Urothelium cell line (cell line): ENCODE results near the gene PCDHGA1.

Experiments
- DNase-seq: peaks from one replicate; pipeline ENCODE4 v3.0.0; 2011; ENCODE audit warnings: low spot score, mixed read lengths
- FAIRE-seq: peaks from 2 replicates; lab custom pipeline; 2011; peaks lifted over from hg19 to GRCh38; lab: Jason Lieb, UNC

Gene PCDHGA1

DNA sequence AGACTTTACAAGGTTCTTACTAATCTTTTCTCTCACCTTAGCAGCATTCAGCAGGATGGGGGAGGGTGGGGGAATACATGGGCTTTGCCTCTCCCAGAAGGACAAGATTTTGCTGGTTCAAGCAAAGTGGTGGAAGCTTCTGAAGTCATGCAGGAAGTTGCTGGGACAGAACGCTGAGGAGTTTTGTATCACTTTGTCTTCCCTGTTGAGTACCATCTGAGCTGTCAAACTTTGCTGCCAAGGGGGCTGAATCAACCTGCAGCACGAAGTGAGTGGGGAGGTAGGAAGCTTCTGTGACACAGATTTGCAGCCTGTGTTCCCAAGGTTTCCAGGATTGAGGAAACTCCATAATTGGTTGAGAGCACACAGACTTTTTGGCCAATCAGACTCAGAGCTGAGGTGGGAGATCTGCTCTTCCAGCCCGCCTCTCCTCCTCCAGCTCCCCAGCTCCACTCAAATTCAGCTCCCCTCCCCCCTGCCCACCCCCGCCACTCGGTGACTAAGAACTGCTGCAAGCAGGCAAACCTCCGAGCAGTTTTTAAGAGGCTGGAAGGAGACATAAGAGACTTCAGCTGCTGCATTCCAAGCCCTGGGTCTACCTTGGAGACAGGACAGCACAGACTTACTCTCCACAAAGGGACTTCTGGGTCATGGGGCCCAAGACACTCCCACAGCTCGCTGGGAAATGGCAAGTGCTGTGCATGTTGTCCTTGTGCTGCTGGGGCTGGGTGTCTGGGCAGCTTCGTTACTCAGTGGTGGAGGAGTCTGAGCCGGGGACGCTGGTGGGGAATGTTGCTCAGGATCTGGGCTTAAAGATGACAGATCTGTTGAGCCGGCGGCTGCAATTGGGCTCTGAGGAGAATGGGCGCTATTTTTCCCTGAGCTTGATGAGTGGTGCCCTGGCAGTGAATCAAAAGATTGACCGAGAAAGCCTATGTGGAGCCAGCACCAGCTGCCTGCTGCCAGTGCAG is 158.6 kb downstream of the PCDHGA1 start, which contains the start of gene PCDHGC5:
PCDHGC5 (plus strand) TSS at position 491 of the 971 bp plus-strand sequence; CDS start at position 651, 160 bp downstream.
- DNase-seq, result peak; percentile 28
- FAIRE-seq, result no peak

DNA sequence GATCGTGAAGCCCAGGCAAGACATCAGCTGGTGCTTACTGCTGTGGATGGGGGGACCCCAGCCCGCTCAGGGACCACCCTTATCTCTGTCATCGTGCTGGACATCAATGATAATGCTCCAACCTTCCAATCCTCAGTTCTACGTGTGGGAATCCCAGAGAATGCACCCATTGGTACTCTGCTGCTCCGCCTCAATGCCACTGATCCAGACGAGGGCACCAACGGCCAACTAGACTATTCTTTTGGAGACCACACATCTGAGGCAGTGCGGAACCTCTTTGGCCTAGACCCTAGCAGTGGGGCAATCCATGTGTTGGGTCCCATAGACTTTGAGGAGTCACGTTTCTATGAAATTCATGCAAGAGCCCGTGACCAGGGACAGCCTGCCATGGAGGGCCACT is 159.5 kb downstream of the PCDHGA1 start:
- FAIRE-seq (no peak), DNase-seq (no peak)

DNA sequence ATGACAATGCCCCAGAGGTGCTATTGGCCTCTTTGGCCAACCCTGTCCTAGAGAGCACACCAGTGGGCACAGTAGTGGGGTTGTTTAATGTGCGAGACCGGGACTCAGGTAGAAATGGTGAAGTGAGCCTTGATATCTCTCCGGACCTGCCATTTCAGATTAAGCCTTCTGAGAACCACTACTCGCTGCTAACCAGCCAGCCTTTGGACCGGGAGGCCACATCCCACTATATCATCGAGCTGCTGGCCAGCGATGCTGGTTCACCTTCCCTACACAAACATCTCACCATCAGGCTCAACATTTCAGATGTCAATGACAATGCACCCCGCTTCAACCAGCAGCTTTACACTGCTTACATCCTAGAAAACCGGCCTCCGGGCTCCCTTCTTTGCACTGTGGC is 160.0 kb downstream of the PCDHGA1 start:
- FAIRE-seq (no peak), DNase-seq (no peak)

DNA sequence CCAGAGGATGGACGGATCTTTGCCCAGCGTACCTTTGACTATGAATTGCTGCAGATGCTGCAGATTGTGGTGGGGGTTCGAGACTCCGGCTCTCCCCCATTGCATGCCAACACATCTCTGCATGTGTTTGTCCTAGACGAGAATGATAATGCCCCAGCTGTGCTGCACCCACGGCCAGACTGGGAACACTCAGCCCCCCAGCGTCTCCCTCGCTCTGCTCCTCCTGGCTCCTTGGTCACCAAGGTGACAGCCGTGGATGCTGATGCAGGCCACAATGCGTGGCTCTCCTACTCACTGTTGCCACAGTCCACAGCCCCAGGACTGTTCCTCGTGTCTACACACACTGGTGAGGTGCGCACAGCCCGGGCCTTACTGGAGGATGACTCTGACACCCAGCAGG is 160.5 kb downstream of the PCDHGA1 start:
- FAIRE-seq, result no peak

DNA sequence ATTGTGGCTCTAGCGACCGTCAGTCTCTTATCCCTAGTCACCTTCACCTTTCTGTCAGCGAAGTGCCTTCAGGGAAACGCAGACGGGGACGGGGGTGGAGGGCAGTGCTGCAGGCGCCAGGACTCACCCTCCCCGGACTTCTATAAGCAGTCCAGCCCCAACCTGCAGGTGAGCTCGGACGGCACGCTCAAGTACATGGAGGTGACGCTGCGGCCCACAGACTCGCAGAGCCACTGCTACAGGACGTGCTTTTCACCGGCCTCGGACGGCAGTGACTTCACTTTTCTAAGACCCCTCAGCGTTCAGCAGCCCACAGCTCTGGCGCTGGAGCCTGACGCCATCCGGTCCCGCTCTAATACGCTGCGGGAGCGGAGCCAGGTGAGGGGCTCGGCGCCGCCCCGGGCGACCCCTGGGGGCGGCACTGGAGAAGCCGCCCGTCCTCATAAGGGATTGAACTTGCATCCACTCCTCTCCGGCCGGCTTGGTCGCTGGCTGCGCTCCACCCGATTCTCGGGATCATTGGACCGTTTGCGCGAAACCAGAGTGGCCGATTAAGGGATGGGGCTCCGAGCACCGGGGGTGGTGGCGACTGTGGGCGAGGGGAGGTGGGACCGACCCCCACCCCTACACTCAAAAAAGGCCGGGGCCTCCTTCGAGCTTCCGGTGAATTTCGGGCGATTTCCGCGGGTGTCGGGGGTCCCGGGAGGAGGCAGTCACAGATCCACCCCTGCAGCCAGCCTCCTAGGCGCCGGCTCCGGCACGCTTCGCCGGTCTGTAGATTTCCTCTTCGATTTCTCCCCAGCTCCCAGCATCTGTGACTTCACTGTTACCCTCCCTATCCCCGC is 161.2 kb downstream of the PCDHGA1 start:
- FAIRE-seq (no peak), DNase-seq (no peak)

More for the DNA sequence above, 160.5 kb downstream of the PCDHGA1 start:
- no peak for DNase-seq

DNA sequence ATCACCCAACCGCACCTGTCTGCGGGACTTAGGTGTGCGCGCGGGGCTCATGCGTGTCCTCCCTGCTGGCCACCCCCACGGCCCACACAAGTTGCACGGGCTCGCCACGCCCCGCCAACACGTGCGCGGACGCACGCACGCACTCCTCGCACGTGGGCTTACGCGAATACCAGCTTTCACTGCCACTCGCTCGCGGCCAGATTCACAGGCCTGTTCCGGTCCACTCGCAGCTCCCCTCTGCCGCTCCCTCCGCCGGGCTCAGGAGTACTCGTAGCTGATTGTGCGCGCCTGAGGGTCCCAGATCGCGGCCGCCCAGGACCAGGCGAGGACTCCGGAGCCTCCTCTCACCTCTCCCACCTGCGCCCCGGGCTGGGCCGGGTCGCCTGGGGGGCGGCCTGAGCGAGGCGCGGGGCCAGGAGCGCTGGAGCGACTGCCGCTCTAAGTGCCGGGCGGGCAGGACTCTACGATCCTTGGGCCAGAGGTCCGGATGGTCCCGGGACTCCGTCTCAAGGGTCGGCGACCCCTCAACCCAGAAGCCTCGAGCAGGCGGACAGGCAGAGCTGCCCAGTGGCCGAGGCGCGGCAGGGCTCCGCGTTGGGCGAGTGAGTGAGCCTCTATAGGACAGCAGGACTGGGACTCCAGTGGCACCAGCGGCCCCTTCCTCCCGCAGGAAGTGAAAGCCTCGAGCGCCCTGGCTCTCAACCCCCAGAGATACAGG is 162.0 kb downstream of the PCDHGA1 start:
- FAIRE-seq (no peak), DNase-seq (no peak)

DNA sequence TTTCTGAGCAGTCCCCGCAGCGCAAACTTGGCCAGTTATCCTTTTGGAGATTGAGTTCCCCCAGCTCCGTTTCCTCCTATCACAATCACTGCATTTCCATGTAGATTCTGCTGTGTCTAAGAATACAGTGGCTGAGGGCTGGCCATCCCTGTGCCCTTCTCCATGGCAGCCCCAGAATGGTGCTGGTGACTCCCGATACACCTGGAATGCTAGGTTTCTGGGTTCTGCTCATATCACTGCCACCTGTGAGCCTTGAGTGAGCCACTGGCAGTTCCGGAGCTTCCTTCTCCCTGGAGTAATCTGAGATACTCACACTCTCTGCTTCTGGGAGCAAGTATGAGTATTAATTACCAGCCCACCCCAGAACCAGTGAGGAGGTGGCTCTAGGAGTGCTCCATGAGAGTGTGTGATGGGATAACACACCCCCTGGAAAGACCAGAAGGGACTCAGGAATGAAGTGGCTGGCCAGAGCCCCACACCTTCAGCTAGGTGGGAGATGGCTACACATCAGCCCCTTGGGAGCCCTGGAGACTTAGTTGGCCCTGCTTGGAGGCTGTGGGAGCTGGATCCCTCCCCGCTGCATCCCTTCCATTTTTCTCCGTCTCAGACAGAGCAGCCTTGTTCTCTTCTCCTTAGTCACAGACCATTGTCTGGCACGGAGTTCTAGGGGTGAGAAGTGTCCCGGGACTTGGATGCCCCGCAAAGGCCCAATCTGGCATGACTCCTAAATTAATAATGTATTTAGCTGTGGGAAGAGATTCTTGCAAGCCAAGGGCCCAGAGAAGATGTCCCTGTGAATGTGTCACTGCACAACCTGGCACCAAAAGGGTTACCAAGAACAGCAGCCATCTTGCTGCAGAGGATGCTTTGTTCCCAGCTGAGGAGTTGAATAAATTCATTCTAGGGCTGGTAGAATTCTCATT is 163.4 kb downstream of the PCDHGA1 start:
- FAIRE-seq, result no peak
- no peak for DNase-seq

DNA sequence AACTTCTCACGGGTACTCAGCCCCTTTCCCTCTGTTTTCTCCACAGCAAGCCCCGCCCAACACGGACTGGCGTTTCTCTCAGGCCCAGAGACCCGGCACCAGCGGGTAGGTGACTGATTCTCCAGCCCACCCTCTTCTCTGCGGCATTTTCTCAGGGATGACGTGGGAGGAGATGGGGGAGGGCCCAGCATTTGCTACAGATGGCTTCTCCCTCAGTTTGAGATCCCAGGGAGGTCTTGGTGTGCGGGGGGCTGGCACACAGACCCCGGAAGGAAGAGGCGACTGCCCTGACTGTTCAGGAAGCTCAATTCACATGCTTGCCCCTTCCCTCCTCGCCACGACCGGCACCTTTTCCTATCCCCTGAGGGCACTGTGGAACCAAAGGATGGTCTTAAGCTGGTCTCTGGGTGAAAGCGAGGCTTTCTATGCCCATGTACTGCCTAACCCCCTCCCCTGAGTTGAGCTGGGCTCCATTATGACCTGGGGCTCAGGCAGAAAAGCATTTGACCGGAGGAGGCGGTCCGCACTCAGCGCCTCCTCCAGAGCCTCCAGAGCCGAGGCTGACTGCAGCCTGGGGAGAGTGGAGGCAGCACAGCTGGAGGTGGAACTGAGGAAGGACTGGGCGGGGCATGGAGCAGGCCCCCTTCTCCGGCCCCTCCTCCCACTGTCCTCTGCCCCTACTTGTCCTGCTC is 164.6 kb downstream of the PCDHGA1 start:
- no peak for FAIRE-seq
- no peak for DNase-seq

DNA sequence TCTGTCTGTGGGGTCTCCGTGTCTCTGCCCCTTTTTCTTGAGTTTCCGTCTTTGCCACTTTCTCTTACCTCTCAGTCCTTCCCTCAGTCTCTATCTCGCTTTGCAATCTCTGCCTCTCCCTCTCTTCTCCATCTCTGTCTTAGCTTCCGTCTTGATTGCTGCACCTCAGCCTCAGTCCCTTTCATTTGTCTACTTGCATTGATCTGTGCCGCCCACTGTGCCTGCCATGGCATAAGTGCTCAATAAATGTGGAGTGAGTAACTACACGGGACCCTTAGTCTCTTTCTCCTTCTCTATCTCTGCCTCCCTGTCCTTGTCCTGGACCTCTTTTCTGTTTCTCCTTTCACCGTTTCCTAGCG is 165.1 kb downstream of the PCDHGA1 start:
- DNase-seq (no peak), FAIRE-seq (no peak)

DNA sequence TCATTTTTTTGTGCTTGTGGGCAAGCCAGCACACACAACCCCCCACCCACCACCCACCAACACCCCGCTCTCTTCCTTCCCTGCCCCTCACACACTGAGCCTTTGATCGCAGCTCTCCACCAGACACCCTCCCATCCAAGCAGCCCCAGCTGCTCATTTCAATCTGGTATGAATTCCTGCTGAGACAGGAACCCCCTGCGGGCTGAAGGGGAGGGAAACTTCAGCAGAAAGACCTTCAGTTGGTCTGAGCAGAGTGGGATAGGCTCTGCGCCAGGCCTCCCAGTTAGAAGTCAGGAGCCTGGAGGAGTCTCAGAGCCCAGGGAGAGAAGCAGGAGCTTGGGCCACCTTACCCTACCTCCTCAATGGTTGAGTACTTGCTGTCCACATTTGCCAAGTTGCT is 165.7 kb downstream of the PCDHGA1 start:
- DNase-seq (no peak), FAIRE-seq (no peak)

DNA sequence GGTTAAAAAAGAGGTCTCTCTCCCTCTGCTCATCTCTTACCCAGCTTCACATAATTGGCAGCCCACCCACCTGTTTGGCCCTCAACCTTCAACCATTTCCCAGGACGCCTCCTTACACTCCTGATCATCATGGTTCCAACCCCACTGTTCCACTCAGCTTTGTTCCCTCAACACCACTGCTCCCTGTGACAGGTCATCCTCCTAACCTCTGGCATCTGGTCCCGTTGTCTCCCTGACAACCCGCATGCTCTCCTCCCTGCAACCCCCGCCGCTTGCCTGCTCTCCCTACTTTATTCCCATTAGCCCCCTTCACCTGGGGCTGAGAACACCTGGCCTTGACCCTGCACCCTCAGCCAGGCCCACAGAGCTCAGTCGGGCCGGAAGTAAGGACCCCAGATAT is 171.4 kb downstream of the PCDHGA1 start:
- DNase-seq (no peak), FAIRE-seq (no peak)

DNA sequence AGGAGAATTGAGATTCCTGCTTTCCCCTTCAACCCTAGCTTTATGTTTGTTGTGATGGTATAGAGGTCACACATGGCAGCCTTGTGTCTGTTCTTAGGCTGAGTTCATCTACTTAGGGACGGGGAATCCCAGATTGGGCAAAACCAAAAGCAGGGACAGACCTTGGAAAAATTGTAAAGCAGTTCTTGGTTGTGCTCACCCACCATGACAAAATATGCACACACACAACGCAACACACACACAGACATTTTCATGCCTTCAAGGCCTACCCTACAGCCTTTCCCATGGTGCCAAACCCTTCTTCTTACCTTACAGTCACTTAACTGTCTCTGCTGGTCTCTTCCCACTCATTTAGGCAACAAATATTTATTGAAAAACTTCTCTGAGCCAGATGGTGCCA is 173.4 kb downstream of the PCDHGA1 start:
- DNase-seq (no peak), FAIRE-seq (no peak)

DNA sequence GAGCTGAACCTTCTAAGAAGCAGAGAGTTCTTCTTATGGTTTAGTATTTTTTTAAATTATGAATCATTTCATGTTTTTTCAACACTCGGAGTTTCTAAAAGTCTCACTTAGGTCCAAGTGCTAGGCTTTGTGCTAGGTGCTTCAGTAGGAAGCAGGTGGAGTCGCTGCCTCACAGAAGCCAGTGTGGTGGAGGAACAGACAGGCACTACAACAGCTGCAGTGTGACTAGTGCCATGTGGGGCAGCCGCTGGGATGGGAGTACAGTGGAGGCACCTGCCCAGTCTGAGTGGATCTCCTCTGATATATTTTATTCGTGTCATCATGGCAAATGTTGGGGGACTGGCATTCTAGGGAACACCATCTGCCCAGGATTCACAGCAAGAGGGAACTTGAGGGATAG is 173.9 kb downstream of the PCDHGA1 start:
- no peak for DNase-seq
- no peak for FAIRE-seq

DNA sequence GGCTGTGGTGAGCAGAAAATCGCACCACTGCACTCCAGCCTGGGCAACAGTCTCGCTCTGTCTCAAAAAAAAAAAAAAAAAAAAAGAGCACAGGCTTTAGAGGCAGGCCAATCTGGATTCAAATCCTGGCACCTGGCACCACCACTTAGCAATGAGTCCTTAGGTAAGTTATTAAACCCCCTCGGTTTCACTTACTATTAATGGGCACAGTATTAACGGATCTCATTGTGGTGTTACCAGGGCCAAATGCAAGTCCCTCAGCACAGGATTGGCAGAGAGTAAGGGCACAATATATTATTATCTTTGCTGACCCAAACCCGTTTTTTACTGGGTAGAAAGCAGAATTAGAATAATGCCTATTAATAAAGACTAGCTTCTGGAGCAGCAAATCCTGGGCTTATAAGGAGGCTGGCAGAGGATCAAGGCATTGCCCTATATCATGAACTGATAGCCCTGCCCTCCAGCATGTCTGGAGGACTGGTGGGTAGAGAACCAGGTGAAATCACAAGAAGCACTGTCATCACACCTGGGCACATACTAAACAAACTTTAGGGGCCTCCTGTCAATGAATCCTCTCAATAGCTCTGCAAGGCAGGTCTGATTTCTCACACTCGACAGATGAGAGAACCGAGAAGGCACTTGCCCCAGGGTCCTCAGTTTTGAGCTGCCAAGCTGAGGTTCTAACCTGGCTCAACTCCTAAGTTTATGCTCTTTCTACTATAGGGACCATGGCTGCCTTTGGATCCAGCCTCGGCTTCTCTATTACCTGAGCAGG is 176.3 kb downstream of the PCDHGA1 start:
- no peak for FAIRE-seq

DNA sequence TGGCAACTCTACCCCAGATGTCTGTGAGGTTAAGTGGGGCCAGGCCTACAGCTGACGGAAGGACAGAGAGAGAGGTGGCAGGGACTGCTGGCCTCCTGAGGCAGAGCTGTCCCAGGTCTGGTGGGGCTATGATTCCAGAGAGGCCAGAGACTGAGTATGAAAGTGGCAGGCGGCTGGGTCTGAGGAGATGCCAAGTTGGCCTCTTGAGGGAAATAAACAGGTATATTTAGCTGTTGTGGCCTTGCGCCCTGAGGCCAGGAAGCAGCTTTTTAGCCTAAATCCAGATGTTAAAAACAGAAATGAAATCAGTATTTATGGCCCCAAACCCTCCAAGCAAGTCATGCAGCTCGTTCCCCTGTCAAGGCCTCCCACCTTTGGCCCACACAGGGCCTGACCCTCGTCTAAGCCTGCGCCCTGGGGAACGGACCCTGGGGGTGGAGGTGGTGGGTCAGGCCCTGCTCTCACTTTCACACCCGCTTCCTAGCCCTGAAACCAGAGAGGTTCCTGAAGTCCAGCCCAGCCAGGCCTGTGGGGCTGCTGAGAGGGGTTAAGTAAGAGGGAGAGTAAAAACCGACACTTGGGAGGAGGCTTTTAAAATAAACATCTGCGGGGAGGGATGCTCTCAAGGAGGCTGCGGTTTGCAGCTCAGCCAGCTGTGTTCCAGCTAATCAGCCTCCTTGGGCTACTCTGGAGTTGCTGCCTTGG is 177.2 kb downstream of the PCDHGA1 start:
- FAIRE-seq (no peak), DNase-seq (no peak)

More for the DNA sequence above, 176.3 kb downstream of the PCDHGA1 start:
- no peak for DNase-seq

DNA sequence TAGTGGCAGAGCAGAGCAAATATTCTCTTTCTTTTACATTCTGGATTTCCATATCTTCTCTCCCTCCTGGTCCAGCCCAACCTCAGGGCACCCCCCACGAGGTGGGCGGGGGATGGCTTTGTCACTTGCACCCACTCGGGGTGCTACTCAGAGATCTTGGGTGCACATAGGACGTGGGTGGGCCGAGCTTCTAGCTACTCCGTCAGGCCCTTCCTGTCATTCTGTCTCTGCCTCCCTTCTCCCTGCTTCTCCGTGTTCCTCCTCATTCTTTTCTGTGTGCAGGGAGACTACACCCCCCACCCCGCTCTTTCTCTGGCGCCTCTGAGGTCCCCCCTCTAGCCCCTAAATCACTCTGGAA is 178.1 kb downstream of the PCDHGA1 start:
- DNase-seq (no peak), FAIRE-seq (no peak)

DNA sequence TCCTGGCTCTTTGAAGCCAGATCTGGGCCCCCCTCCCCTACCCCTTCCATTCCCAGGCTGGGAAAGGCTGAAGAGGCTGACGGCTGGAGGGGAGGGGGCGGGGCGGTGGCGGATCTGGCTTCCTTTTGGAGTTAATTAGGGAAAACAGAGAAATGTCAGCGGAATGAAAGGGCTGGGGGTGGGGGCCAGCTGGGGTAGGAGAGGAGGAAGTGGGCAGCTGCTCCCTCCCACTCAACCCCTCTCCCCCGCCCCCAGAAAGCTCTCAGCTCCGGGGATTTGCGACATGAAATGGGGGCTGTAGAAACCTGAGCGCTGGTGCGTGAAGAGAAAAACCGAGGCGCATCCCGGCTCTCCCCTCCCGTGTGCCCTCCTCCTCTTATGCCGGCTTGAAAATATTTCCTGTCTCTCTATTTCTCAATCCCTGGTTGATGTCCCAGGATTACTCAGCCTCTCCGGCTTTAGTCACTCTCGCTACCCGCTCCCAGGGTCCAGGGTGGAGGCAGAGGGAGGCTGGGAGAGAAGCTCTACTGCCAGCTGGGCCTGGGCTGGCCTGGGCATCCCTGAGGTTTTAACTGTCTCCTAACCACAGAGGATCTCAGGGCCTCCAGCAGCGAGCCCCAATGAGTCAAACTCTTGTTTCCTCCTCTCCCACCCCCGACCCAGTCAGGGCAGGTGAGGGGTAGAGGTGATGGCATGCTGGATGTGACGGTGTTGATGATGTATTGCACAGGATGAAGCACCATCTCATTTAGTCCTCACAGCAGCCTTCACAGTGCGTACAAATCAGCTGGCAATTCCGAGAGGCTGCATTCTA is 178.7 kb downstream of the PCDHGA1 start:
- FAIRE-seq (no peak), DNase-seq (peak; percentile 61)
